OCI-LY3 (cell line): ENCODE measurements around the gene MEMO1.

Experiments
- H2AFZ ChIP-seq: fragments of 200-600, 300-600 bp; shearing (Covaris generic); 2 replicates; pipeline ENCODE4 v1.6.0; 2014; ENCODE audit warnings: antibody characterized with exemption, low read depth, low read length
- H3K27ac ChIP-seq: fragments of 200-600, 300-600 bp; sonication (generic); 2 replicates; pipeline ENCODE4 v1.5.1; 2014; ENCODE audit warnings: mild to moderate bottlenecking, low read length, moderate library complexity, mixed read lengths
- H3K27me3 ChIP-seq: fragments of 200-600, 300-600 bp; sonication (generic); 2 replicates; pipeline ENCODE4 v1.6.1; 2014; ENCODE audit warnings: low read depth, low read length, mixed read lengths
- H3K36me3 ChIP-seq: fragments of 200-600, 300-600 bp; sonication (generic); replicated peaks from 2 replicates; pipeline ENCODE3; 2014; ENCODE audit warnings: low read depth, low read length, mixed read lengths
- H3K4me1 ChIP-seq: fragments of 300-600, 200-600 bp; sonication (generic); 2 replicates; pipeline ENCODE4 v1.6.1; 2014; ENCODE audit warnings: low read length, mixed read lengths
- H3K4me2 ChIP-seq: fragments of 200-600, 300-600 bp; sonication (generic); 2 replicates; pipeline ENCODE4 v1.6.1; 2014; ENCODE audit warnings: low read length, mixed read lengths
- H3K4me3 ChIP-seq: fragments of 300-600, 200-600 bp; sonication (generic); 2 replicates; pipeline ENCODE4 v1.5.1; 2014; ENCODE audit warnings: antibody characterized with exemption, mild to moderate bottlenecking, low read length, moderate library complexity
- H3K79me2 ChIP-seq: fragments of 300-600, 200-600 bp; shearing (Covaris generic); 2 replicates; pipeline ENCODE4 v1.6.1; 2014; ENCODE audit warnings: mild to moderate bottlenecking, low read length, mixed read lengths
- H3K9ac ChIP-seq: fragments of 300-600, 200-600 bp; shearing (Covaris generic); 2 replicates; pipeline ENCODE4 v1.6.0; 2014; ENCODE audit warnings: mild to moderate bottlenecking, low read length, moderate library complexity
- H3K9me3 ChIP-seq: fragments of 200-600, 300-600 bp; shearing (Covaris generic); 2 replicates; pipeline ENCODE4 v1.6.1; 2014; ENCODE audit warnings: low read length, mixed read lengths; ENCODE audit not compliant: insufficient read depth
- H4K20me1 ChIP-seq: fragments of 200-600, 300-600 bp; sonication (generic); 2 replicates; pipeline ENCODE4 v1.6.1; 2016; ENCODE audit warnings: low read length, mixed read lengths; ENCODE audit not compliant: insufficient read depth
- CTCF ChIP-seq: fragments of 200-600, 300-600 bp; sonication (generic); IDR thresholded peaks from 2 replicates; pipeline ENCODE4 v1.5.1; 2014; ENCODE audit warnings: antibody characterized with exemption, low read length, low read depth
- EZH2phosphoT487 ChIP-seq: fragments of 200-600 bp; shearing (Covaris generic); IDR thresholded peaks from 2 replicates; pipeline ENCODE4 v1.6.1; 2018; ENCODE audit warnings: antibody characterized with exemption, mixed run types, low read depth

The MEMO1 gene

DNA sequence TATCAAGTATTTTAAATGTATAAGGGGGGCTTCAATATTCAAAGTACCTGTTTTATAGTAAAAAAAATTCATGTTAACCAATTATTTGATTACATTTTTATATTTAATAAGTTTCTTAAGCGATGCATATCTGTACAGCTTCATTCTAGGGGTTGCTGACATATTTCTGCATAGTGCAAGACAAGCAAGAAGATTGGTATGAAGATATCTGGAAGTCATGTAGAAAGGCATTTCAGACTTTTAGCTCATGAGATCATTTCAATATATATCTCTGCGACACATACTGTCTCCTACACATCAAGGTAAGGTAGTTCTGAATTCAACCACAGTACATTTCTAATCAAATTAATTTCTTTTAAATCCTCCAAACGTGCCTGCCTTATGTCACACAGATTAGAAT lies 73.1 kb downstream of the MEMO1 start:
- Histone ChIP-seq H4K20me1 (no peaks in the 10 kb centered on the region), H2AFZ (no peak overlapping the region), H3K9ac (no peak overlapping the region), H3K4me3 (no peak overlapping the region), H3K27ac (no peak overlapping the region), H3K4me2 (no peak overlapping the region), H3K27me3 (no peaks in the 10 kb centered on the region), H3K4me1 (no peaks in the 10 kb centered on the region), H3K36me3 (peaks cover 2% of the 10 kb centered on the region), H3K79me2 (peaks cover 10% of the 10 kb centered on the region; the same call in 1 of the 2 replicates), H3K9me3 (no peaks in the 10 kb centered on the region)
- TF ChIP-seq CTCF: no peak
- TF ChIP-seq EZH2phosphoT487: no peak

- H3K79me2 ChIP-seq: peaks cover 10% of the 10 kb centered on the region; the same call in 1 of the 2 replicates
- no peak for TF ChIP-seq EZH2phosphoT487
- no peak for TF ChIP-seq CTCF
- H3K27ac ChIP-seq: no peak overlapping the region
- no peaks in the 10 kb centered on the region for H3K9me3 ChIP-seq
- H3K9ac ChIP-seq: no peak overlapping the region
- H3K36me3 ChIP-seq: no peaks in the 10 kb centered on the region
- no peak overlapping the region for H3K4me2 ChIP-seq
- no peak overlapping the region for H2AFZ ChIP-seq
- no peak overlapping the region for H3K4me3 ChIP-seq
- H3K27me3 ChIP-seq: no peaks in the 10 kb centered on the region
- H4K20me1 ChIP-seq: no peaks in the 10 kb centered on the region
- no peaks in the 10 kb centered on the region for H3K4me1 ChIP-seq
Measured at GRCh38 chr2:31935370-31935769, 75.4 kb downstream of the MEMO1 start.

- TF ChIP-seq EZH2phosphoT487 (no peak), CTCF (no peak)
- H3K9ac ChIP-seq: no peak overlapping the region
- no peaks in the 10 kb centered on the region for H3K9me3 ChIP-seq
- no peak overlapping the region for H2AFZ ChIP-seq
- H3K4me2 ChIP-seq: no peak overlapping the region
- no peaks in the 10 kb centered on the region for H4K20me1 ChIP-seq
- H3K27me3 ChIP-seq: no peaks in the 10 kb centered on the region
- H3K36me3 ChIP-seq: no peaks in the 10 kb centered on the region
- no peak overlapping the region for H3K4me3 ChIP-seq
- 0 out of 2 replicates have a peak, but pooled peaks cover 7% of the 10 kb centered on the region for H3K79me2 ChIP-seq
- H3K27ac ChIP-seq: no peak overlapping the region
- no peaks in the 10 kb centered on the region for H3K4me1 ChIP-seq
Measured at GRCh38 chr2:31933066-31933465, 77.7 kb downstream of the MEMO1 start.

GRCh38 chr2:31932589-31932988 lies 78.2 kb downstream of the MEMO1 start:
- Histone ChIP-seq H3K4me2 (no peak overlapping the region), H3K9ac (no peak overlapping the region), H3K36me3 (no peaks in the 10 kb centered on the region), H3K27ac (no peak overlapping the region), H3K9me3 (no peaks in the 10 kb centered on the region), H3K4me1 (no peaks in the 10 kb centered on the region), H3K79me2 (0 out of 2 replicates have a peak, but pooled peaks cover 7% of the 10 kb centered on the region), H3K27me3 (no peaks in the 10 kb centered on the region), H4K20me1 (no peaks in the 10 kb centered on the region), H3K4me3 (no peak overlapping the region), H2AFZ (no peak overlapping the region)
- TF ChIP-seq EZH2phosphoT487 (no peak), CTCF (no peak)
